GM15510 (cell line): ENCODE results near the gene DCC.

Source experiments
- POLR2A ChIP-seq: IDR thresholded peaks from 3 replicates; pipeline ENCODE4 v1.6.1; 2011; ENCODE audit warnings: borderline replicate concordance; ENCODE audit not compliant: insufficient read length; ENCODE audit errors: extremely low read depth

DCC gene

GRCh38 chr18:53153281-53153680, 813.3 kb downstream of the DCC start:
- no peak for TF ChIP-seq POLR2A

DNA sequence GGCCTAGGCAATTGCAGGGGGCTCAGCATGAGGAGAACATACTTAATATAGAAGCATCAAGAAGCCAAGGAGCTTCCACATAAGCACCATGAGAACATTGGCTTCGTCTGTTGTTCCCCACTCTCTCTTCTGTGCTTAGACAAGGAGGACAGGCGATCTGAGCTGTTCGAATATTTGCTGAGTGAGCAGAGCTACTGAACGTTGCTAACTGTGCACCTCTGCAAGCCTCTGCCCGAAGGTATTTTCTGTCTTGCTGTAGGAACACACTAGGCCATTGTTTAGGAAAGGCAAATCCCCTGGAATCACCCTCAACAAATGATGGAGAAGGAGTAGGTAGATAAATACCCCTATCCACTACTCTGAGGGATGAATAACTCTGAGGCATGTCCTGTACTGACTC, 813.8 kb downstream of the DCC start:
- no peak for TF ChIP-seq POLR2A

DNA sequence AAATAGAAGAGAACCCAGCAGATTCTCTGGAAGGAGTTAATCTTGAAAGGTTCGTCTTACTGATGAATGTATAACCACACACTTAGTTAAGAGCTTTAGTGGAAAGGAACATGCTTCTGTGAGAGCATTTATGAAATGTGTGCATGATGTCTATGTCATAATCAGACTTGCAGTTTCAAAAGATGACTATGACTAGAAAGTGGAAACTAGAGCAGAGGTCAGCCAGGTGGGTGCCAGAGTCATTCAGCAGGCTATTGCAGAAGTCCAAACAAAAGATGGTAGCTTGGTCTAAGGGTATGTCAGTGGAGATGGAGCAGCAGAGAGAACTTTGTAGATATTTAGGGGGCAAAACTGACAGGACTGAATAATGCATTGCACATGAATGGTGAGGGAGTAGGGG, 825.8 kb downstream of the DCC start:
- TF ChIP-seq POLR2A = no peak

DNA sequence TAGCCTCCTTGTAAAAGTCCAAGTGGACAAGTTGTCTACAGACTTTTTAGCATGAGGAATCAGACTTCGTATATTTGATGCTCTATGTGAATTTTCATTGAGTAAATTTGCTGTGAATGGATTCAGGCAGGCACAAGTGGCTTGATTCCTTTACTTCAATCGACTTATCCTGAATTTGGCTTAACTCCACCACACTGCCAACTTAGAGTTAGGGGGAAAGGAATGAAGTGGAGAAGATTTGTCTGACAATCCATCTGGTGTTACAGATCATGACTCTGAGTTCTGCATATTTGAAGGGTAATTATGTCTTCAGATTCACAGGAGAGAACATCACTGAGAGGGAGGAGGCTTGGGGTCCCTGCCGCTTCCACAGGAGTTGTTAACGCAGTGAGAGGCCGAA, 829.3 kb downstream of the DCC start:
- TF ChIP-seq POLR2A = no peak

DNA sequence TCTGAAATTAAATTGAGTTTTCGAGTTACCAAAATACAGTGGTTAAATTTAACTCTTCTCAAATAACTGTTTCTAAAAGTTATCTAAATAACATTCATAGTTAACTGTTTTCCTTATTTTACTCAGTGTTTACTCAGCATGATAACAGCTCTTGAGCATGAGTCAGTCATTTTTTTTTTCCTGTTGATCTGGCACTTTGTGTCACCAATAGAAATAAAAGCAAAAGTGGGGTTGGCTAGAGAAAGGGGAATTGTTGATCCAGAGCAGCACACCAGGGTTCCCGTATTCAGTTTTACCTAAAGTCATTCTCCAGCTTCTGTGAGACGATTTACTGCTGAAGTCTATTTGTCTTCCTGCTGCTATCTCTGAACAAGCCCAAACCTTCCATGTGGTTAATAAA, 851.6 kb downstream of the DCC start:
- TF ChIP-seq POLR2A = no peak

GRCh38 chr18:53193870-53194269, 853.9 kb downstream of the DCC start:
- TF ChIP-seq POLR2A = no peak

DNA sequence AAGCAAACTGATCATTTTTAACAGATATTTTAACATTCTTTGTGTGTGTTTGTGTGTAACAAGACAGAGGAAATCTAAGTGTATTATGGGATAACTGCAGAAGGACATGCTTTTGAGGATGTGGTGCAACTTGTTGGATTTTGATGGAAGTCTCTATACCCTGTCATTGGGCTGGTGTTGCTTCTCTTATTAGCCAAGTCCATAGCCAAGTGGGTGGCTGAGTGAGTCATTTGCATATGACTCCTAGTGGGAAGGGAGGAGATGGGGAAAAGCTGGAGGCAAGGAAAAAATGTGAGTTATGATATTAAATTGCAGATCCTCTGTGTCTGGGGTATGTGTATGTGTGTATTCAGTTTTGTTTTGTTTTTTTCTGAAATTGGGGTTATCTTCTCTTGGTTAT, 879.9 kb downstream of the DCC start:
- no peak for TF ChIP-seq POLR2A

DNA sequence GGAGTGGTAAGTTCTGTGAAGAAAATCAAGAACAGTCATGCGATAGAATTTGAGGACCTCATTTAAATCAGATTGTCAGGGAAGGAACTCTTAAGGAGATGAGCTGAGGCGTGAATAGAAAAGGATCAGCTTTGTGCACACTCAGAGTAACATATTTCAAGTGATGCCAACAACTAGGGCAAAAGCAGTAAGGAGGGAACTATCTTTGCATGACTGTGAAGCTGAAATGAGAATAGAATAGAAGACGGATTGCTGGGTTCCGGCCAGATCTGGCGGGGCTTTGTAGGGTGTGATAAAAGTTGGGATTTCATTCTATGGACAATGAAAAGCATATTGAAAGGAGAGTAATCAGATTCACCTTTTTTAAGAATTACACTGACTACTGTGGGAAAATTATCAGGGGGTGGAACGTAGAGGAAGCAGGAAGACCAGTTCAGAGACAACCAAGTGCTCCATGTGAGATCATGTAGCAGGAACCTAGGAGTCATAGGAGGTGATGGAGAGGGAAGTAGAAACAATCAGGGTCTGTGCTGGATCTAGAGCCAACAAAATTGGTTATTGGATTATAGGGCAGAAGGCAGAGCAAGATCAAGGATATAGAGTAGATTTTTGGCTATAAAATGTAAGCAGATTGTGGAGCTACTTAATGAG, 884.3 kb downstream of the DCC start:
- no peak for TF ChIP-seq POLR2A

GRCh38 chr18:53225567-53226325, 885.7 kb downstream of the DCC start:
- no peak for TF ChIP-seq POLR2A

GRCh38 chr18:53234610-53235009, 894.6 kb downstream of the DCC start:
- TF ChIP-seq POLR2A = no peak

DNA sequence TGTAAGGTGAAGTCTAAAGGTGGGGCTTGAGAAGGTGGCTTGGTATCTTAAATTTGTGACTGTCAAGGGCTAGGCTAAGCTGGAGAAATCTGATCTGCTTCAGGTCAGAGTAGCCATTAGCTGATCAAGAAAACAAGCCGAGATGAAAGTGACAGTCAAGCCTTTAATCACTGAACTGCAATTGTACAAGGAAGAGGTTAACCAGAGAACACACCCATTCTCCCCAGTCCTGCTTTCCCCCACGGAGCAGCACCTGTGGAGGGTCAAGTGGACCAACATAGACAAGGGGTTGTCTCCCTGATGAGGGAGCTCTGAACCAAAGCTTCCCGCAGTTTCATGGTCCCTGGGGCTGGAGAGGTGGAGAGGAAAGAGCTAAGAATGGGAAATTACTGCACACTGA, 901.2 kb downstream of the DCC start:
- no peak for TF ChIP-seq POLR2A

DNA sequence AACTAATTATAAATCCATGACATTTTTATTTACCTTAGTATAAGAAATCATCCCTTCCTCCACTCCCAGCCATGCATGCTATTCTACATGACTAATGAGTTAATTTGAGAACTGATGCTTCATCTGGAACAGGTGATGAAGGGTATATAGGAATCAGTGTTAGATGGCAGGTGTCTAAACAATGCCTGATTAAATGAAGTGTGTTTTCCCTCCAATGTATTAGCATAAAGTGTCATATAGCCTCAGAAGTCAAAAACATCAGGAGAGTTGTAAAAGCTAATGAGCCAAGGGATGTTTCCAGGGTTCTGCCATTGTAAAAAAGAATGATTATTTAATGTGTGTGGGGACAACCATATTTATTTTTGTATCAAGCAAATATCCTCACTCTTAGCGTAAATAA, 913.8 kb downstream of the DCC start:
- TF ChIP-seq POLR2A = no peak

GRCh38 chr18:53254265-53254664, 914.3 kb downstream of the DCC start:
- TF ChIP-seq POLR2A = no peak

- TF ChIP-seq POLR2A = no peak
These were observed 921.2 kb downstream of the DCC start for GRCh38 chr18:53261241-53261640.

DNA sequence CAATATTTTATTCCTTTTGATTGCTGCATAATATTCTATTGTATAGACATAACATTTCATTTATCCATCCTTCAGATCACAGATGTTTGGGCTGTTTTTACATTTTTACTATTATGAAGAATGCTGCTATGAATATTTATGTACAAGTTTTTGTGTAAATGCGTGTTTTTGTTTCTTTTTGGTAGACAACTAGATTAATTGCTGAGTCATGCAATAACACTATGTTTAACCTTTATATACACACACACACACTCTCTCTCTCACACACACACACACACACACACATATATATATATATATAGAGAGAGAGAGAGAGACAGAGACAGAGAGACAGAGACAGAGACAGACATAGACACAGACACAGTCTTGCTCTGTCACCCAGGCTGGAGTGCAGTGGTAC, 926.9 kb downstream of the DCC start:
- TF ChIP-seq POLR2A = no peak

DNA sequence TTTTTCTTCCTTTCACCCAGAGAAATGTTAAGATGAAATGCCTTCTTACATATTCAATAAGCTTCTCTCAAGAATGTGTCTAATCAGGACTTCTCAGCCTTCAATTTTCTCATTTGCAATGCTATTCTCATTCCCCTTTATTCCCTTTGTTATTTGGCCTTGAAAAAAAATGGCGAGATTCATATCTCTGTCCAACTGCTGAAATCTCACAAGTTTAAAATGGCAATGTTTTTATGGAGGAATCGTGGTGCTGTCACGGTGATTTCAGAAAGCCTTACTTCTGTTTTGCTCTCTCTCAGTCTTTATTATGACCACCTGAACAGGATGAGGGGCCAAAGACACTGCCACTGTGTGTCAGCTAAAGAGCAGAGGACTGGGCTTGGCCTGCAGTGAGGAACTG, 928.5 kb downstream of the DCC start:
- TF ChIP-seq POLR2A = no peak
